Natural killer cell treated with Interleukin-12 subunit alpha and Interleukin-12 subunit beta and Interleukin-15 and Interleukin-18, amount 100 ng/mL, for 72 hours (primary cell): ENCODE data around the gene RNU6-9. TPM values are rescaled to one million over a fixed set of nuclear protein-coding genes. Genes with fewer than 3 reads are reported as not detected.

ENCODE experiments used
- ATAC-seq, 2 donors: fragments of 150-1000 bp; cut with Tn5 transposase in 1 of 2; sonication (Bioruptor Pico), chemical (Tn5 transposase) in 1 of 2; 2 replicates each; pipeline ENCODE4 v1.10.0; 2021
- DNase-seq: peaks from one replicate; pipeline ENCODE4 v3.0.0; 2022; ENCODE audit warnings: low spot score
- H3K27ac Mint-ChIP-seq, 2 donors: 1 replicate in 1 of 2; 2 replicates in 1 of 2; pipeline ENCODE4 v1.8.0; 2022; ENCODE audit warnings: mixed read lengths in 2 of 2, mild to moderate bottlenecking in 1 of 2, moderate library complexity in 1 of 2
- H3K27me3 Mint-ChIP-seq, 2 donors: 1 replicate in 1 of 2; 2 replicates in 1 of 2; pipeline ENCODE4 v1.8.0; 2022; ENCODE audit warnings: mixed read lengths in 2 of 2
- H3K36me3 Mint-ChIP-seq: one replicate; pipeline ENCODE4 v1.8.0; 2022; ENCODE audit warnings: mixed read lengths
- H3K4me1 Mint-ChIP-seq, 2 donors: 1 replicate in 1 of 2; 2 replicates in 1 of 2; pipeline ENCODE4 v1.8.0; 2022; ENCODE audit warnings: low read depth in 2 of 2, mixed read lengths in 2 of 2, mild to moderate bottlenecking in 1 of 2
- H3K4me3 Mint-ChIP-seq: one replicate; pipeline ENCODE4 v1.8.0; 2022; ENCODE audit warnings: mixed read lengths
- H3K9me3 Mint-ChIP-seq: 2 replicates; pipeline ENCODE4 v1.8.0; 2022; ENCODE audit warnings: mixed read lengths
- total RNA-seq, 2 donors: library from RNA; stranded (reverse); gene quantifications; one replicate each; pipeline ENCODE4 v1.2.3, GENCODE V29; 2022

Gene RNU6-9
- total RNA-seq, 2 donors from 2014 or later: not detected

- H3K4me3 Mint-ChIP-seq: no peak overlapping the region
- H3K36me3 Mint-ChIP-seq: no peaks in the 10 kb centered on the region
- ATAC-seq (no peak), DNase-seq (no peak)
- no peak overlapping the region for H3K27ac Mint-ChIP-seq
- H3K27me3 Mint-ChIP-seq: no peaks in the 10 kb centered on the region
- H3K9me3 Mint-ChIP-seq: no peaks in the 10 kb centered on the region
- H3K4me1 Mint-ChIP-seq: peaks cover 0 to 6% of the 10 kb centered on the region in 2 donors
Measured at GRCh38 chr19:902446-903226, 9.4 kb downstream of the RNU6-9 start.

- no peak overlapping the region for H3K27ac Mint-ChIP-seq
- no peak for DNase-seq
- peaks cover 0 to 8% of the 10 kb centered on the region in 2 donors for H3K4me1 Mint-ChIP-seq
- H3K4me3 Mint-ChIP-seq: no peak overlapping the region
- H3K36me3 Mint-ChIP-seq: no peaks in the 10 kb centered on the region
- no peak for ATAC-seq
- H3K27me3 Mint-ChIP-seq: no peaks in the 10 kb centered on the region
- H3K9me3 Mint-ChIP-seq: no peaks in the 10 kb centered on the region
Measured at GRCh38 chr19:903266-903797, 10.0 kb downstream of the RNU6-9 start.

GRCh38 chr19:904545-904944 is 11.3 kb downstream of the RNU6-9 start:
- Mint-ChIP-seq H3K4me3 (no peak overlapping the region), H3K4me1 (peaks cover 8 to 15% of the 10 kb centered on the region in 2 donors), H3K27ac (no peak overlapping the region), H3K27me3 (no peaks in the 10 kb centered on the region), H3K36me3 (no peaks in the 10 kb centered on the region), H3K9me3 (no peaks in the 10 kb centered on the region)
- ATAC-seq (no peak), DNase-seq (no peak)

GRCh38 chr19:906480-906879 is 13.2 kb downstream of the RNU6-9 start:
- Mint-ChIP-seq H3K36me3 (no peaks in the 10 kb centered on the region), H3K27ac (peak overlapping the region in 1 of 2 donors; percentile 97), H3K4me3 (no peak overlapping the region), H3K9me3 (no peaks in the 10 kb centered on the region), H3K4me1 (peaks cover 13 to 20% of the 10 kb centered on the region in 2 donors), H3K27me3 (no peaks in the 10 kb centered on the region)
- ATAC-seq (no peak), DNase-seq (no peak)

- Mint-ChIP-seq H3K4me1 (peaks cover 13 to 20% of the 10 kb centered on the region in 2 donors), H3K27ac (peak overlapping the region in 1 of 2 donors; percentile 97), H3K36me3 (no peaks in the 10 kb centered on the region), H3K27me3 (no peaks in the 10 kb centered on the region), H3K9me3 (no peaks in the 10 kb centered on the region), H3K4me3 (no peak overlapping the region)
- ATAC-seq: peak; percentile 9 to 15
- no peak for DNase-seq
Measured at GRCh38 chr19:907183-907853, 14.0 kb downstream of the RNU6-9 start.

GRCh38 chr19:911197-912033 is 18.1 kb downstream of the RNU6-9 start:
- peak overlapping the region; percentile 58 for H3K4me3 Mint-ChIP-seq
- H3K27me3 Mint-ChIP-seq: peaks cover 0 to 6% of the 10 kb centered on the region in 2 donors
- DNase-seq (no peak), ATAC-seq (no peak)
- H3K9me3 Mint-ChIP-seq: no peaks in the 10 kb centered on the region
- no peaks in the 10 kb centered on the region for H3K36me3 Mint-ChIP-seq
- peaks cover 13 to 20% of the 10 kb centered on the region in 2 donors for H3K4me1 Mint-ChIP-seq
- peak overlapping the region in 1 of 2 donors; percentile 61 for H3K27ac Mint-ChIP-seq

- Mint-ChIP-seq H3K36me3 (no peaks in the 10 kb centered on the region), H3K27me3 (peaks cover 0 to 6% of the 10 kb centered on the region in 2 donors), H3K9me3 (no peaks in the 10 kb centered on the region), H3K4me1 (peaks cover 13 to 18% of the 10 kb centered on the region in 2 donors), H3K27ac (peak overlapping the region in 1 of 2 donors; percentile 12), H3K4me3 (peak overlapping the region; percentile 72)
- DNase-seq: no peak
- peak; percentile 11 to 25 for ATAC-seq
Measured at GRCh38 chr19:912181-913079, 19.1 kb downstream of the RNU6-9 start.

GRCh38 chr19:913080-913748 is 19.9 kb downstream of the RNU6-9 start, which contains the start of gene R3HDM4:
TSS of gene R3HDM4 (minus strand) at chr19:913219. CDS start at chr19:913157, 62 bp downstream.
- Mint-ChIP-seq H3K36me3 (no peaks in the 10 kb centered on the region), H3K27me3 (peaks cover 0 to 6% of the 10 kb centered on the region in 2 donors), H3K4me1 (peaks cover 13 to 15% of the 10 kb centered on the region in 2 donors), H3K27ac (peak within 1 kb of the TSS; percentile 60 to 84), H3K9me3 (no peaks in the 10 kb centered on the region), H3K4me3 (peak within 1 kb of the TSS; percentile 72)
- ATAC-seq: peak; percentile 93 to 96
- DNase-seq: peak; percentile 90

- Mint-ChIP-seq H3K27me3 (peaks cover 0 to 6% of the 10 kb centered on the region in 2 donors), H3K4me3 (no peak overlapping the region), H3K9me3 (no peaks in the 10 kb centered on the region), H3K36me3 (no peaks in the 10 kb centered on the region), H3K4me1 (peaks cover 6 to 10% of the 10 kb centered on the region in 2 donors), H3K27ac (no peak overlapping the region)
- DNase-seq (no peak), ATAC-seq (no peak)
Measured at GRCh38 chr19:916645-917322, 23.5 kb downstream of the RNU6-9 start.

- Mint-ChIP-seq H3K36me3 (no peaks in the 10 kb centered on the region), H3K4me3 (no peak within 1 kb of the TSS), H3K27me3 (peaks cover 0 to 6% of the 10 kb centered on the region in 2 donors), H3K4me1 (peaks cover 9 to 13% of the 10 kb centered on the region in 2 donors), H3K9me3 (no peaks in the 10 kb centered on the region), H3K27ac (no peak within 1 kb of the TSS)
- no peak for ATAC-seq
- no peak for DNase-seq
Measured at GRCh38 chr19:917323-918151, 24.3 kb downstream of the RNU6-9 start, which contains the start of gene KISS1R. TSS of gene KISS1R (plus strand) at chr19:917333. CDS start at chr19:917503, 170 bp downstream.

- no peaks in the 10 kb centered on the region for H3K36me3 Mint-ChIP-seq
- peaks cover 0 to 6% of the 10 kb centered on the region in 2 donors for H3K27me3 Mint-ChIP-seq
- DNase-seq (no peak), ATAC-seq (no peak)
- H3K4me1 Mint-ChIP-seq: peaks cover 9 to 13% of the 10 kb centered on the region in 2 donors
- no peak overlapping the region for H3K27ac Mint-ChIP-seq
- H3K4me3 Mint-ChIP-seq: no peak overlapping the region
- H3K9me3 Mint-ChIP-seq: no peaks in the 10 kb centered on the region
Measured at GRCh38 chr19:918152-918437, 24.8 kb downstream of the RNU6-9 start.
